C4-2B (cell line): Measurements from ENCODE around the gene PLA2G4E.

ENCODE experiments used
- H3K27ac ChIP-seq: fragments of 450-650 bp; 2 replicates; pipeline ENCODE4 v1.5.1; 2017
- CTCF ChIP-seq: fragments of 450-650 bp; conservative IDR thresholded peaks from 2 replicates; pipeline ENCODE4 v1.5.1; 2017; ENCODE audit warnings: mild to moderate bottlenecking
- ZFX ChIP-seq: fragments of 450-650 bp; IDR thresholded peaks from 2 replicates; pipeline ENCODE4 v1.6.1; 2017

PLA2G4E gene

GRCh38 chr15:41983621-41984571 lies 36.9 kb downstream of the PLA2G4E start:
- no peak overlapping the region for H3K27ac ChIP-seq
- TF ChIP-seq ZFX (no peak), CTCF (no peak)

GRCh38 chr15:41983221-41983620 lies 37.6 kb downstream of the PLA2G4E start:
- TF ChIP-seq CTCF (no peak), ZFX (no peak)
- no peak overlapping the region for H3K27ac ChIP-seq

- TF ChIP-seq ZFX, result no peak
- no peak for TF ChIP-seq CTCF
- H3K27ac ChIP-seq, result no peak overlapping the region
These were observed 38.5 kb downstream of the PLA2G4E start for GRCh38 chr15:41982133-41982930.

GRCh38 chr15:41981371-41982132 lies 39.3 kb downstream of the PLA2G4E start:
- TF ChIP-seq CTCF, result no peak
- no peak for TF ChIP-seq ZFX
- no peak overlapping the region for H3K27ac ChIP-seq

- no peak for TF ChIP-seq CTCF
- TF ChIP-seq ZFX, result no peak
These were observed 40.1 kb downstream of the PLA2G4E start for GRCh38 chr15:41980654-41981323.

GRCh38 chr15:41979493-41980266 lies 41.2 kb downstream of the PLA2G4E start:
- TF ChIP-seq ZFX (no peak), CTCF (no peak)

More at GRCh38 chr15:41980654-41981323, 40.1 kb downstream of the PLA2G4E start:
- no peak overlapping the region for H3K27ac ChIP-seq

More at GRCh38 chr15:41979493-41980266, 41.2 kb downstream of the PLA2G4E start:
- H3K27ac ChIP-seq, result no peak overlapping the region
